AG10803 (cell line): Measurements from ENCODE around the gene TAS1R3.
A peak's percentile ranks its signal among the peaks of the same experiment; 100 is the strongest.

Experiments
- DNase-seq: peaks from one replicate; pipeline ENCODE4 v3.0.0; 2010; ENCODE audit warnings: low read depth
- H3K4me3 ChIP-seq: 2 replicates; pipeline ENCODE4 v1.5.1; 2011; ENCODE audit warnings: mild to moderate bottlenecking, low read length, control low read depth
- TF ChIP-seq, protein P1 (sequence below): conservative IDR thresholded peaks from 2 replicates; pipeline ENCODE4 v1.5.1; 2011; ENCODE audit warnings: mild to moderate bottlenecking, low read length, control low read depth, inconsistent platforms

The TAS1R3 gene

GRCh38 chr1:1371746-1372711, 40.9 kb downstream of the TAS1R3 start:
- DNase-seq: peak; percentile 46
- TF ChIP-seq, protein P1, sequence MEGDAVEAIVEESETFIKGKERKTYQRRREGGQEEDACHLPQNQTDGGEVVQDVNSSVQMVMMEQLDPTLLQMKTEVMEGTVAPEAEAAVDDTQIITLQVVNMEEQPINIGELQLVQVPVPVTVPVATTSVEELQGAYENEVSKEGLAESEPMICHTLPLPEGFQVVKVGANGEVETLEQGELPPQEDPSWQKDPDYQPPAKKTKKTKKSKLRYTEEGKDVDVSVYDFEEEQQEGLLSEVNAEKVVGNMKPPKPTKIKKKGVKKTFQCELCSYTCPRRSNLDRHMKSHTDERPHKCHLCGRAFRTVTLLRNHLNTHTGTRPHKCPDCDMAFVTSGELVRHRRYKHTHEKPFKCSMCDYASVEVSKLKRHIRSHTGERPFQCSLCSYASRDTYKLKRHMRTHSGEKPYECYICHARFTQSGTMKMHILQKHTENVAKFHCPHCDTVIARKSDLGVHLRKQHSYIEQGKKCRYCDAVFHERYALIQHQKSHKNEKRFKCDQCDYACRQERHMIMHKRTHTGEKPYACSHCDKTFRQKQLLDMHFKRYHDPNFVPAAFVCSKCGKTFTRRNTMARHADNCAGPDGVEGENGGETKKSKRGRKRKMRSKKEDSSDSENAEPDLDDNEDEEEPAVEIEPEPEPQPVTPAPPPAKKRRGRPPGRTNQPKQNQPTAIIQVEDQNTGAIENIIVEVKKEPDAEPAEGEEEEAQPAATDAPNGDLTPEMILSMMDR: peak; percentile 74
- peak overlapping the region; percentile 9 for H3K4me3 ChIP-seq

DNA sequence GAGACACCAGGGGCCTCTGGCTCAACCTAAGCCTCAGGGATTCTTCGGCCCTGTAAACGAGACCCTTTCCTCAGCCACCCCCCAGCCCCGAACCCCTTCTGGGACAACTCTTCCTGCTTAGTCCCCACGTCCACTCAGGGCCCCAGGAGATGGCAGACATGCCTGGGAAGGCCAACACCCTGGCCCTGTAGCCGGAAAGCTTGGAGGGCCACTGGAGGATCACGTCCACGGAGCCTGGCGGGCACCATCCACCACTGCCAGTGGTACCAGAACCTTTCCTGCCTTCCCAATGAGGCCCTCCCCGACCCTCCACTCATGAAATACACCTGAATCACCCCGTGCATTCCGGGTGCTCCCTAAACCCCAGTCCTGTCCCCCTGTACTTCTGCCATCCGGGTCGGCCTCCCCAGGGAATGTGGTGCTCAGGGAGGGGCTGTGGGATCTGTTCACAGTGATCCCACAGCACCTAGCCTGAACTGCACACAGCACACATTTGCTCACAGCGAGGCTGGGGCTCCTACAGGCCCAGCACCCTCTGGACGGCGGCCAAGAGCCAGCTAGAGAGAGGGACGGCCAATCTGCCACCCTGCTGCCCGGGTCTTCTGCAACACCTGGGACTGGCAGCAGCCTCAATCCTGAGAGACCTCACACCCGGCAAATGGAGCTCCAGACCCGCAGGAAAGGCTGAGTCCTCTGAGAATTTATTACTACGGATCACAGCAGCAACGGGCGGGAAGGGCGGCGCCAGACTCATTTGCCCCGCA, 42.2 kb downstream of the TAS1R3 start:
- H3K4me3 ChIP-seq: peak overlapping the region; percentile 87
- TF ChIP-seq, protein P1: no peak
- DNase-seq: no peak

- TF ChIP-seq, protein P1: no peak
- peak overlapping the region; percentile 87 for H3K4me3 ChIP-seq
- no peak for DNase-seq
Measured at GRCh38 chr1:1373815-1374588, 42.9 kb downstream of the TAS1R3 start.

DNA sequence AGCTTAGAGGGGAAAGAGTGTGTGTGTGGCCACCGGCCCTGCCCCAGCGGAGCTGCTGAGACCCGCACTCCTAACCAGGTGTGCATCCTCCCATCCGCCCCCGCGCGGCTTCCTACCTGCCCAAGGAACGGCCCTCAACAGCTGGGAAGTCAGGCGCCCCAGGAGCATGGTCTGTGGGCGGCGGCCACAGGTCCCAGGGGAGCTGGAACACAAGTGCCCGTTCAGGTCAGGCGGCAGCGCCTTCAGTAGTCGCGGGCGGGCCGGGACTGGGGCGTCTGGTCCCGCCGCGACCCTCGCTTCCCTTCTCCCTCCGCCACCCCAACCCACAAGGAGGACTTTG, 43.5 kb downstream of the TAS1R3 start:
- DNase-seq: no peak
- H3K4me3 ChIP-seq: peak overlapping the region; percentile 87
- TF ChIP-seq, protein P1: no peak

DNA sequence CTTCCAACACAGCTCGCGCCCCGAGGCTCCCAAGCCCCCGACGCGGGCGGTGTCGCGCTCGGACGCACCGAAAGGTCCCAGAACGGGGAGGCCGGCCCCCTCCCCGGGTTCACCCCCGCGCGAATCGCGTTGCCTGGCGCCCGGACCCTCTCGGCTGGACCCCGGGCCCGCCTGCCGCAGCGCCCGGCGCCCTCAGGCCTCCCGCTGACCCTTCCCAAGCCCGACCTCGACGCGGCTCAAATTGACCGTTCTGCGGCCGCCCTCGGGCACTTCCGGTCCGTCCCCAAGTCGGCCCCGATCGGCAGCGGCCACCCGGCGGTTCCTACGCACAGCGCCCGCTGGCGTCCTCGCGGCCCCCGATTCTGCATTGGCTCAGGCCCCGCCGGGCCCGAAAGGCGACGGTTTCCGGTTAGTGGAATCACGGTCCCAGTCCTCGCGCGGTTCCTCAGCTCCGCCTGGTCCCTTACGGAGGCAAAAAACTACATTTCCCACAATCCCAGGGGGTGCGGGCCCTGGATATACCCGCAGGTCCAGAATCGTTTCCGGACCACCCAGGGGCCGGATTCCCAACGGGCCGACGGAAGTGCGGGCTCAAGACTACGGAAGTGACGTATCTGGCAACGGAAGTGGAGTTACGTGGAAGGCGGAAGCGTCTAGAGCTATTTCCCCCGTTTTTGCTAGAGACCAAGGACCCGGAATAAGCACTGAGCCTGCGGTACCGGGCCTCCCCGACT, 44.0 kb downstream of the TAS1R3 start, which contains the start of gene AURKAIP1:
Gene AURKAIP1 (minus strand): TSS at position 279 of the 734 bp plus-strand sequence. CDS start 451 bp downstream, outside the sequence.
- peak within 1 kb of the TSS; percentile 87 for H3K4me3 ChIP-seq
- DNase-seq: peak; percentile 100
- TF ChIP-seq, protein P1: peak; percentile 33

DNA sequence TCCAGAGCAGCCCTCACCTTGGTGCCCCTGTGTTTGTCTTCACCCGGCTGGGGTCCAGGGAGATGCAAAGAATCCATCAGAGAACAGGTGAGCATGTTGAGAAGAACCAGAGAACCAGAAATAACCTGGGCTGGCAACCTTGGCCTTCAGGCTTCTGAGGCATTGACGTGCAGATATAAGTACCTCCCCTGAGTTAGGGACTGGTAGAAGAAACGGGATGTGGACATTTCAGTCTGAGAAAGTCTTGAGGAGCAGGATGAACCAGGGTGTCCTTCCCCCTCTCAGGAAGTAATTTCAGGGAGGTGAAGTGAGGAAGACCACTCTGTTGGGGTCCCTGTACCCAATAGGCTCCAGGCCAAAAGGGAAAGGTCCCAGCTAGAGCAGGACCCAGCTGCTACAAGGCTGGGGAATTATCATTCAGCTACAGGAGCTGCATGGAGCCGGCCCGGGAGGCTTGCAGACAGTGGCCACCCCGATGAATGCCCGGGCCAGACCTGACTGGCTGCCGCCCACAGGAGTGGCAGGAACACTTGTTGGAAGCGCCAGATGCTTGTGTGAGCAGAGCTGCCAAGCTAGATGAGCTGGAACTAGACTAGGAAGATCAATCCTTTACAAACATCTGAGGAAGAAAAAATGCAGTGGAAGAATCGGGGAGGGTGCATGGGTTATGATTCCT, 45.6 kb downstream of the TAS1R3 start:
- TF ChIP-seq, protein P1: no peak
- DNase-seq: no peak
- no peak overlapping the region; the same call in 1 of the 2 replicates for H3K4me3 ChIP-seq
